Stimulated activated CD4-positive, alpha-beta T cell treated with anti-CD3 and anti-CD28 coated beads, Interleukin-12 subunit alpha, Interleukin-12 subunit beta, amount 100 ng/mL, for 4 hours (primary cell): ENCODE data around the gene DHRS9.
"Not testable (repeated sequence)": the region's sequence is repeated elsewhere in the genome, so short reads cannot be mapped to it uniquely, and the experiment has no call there.

Source experiments
- DNase-seq: peaks from one replicate; pipeline ENCODE4 v3.0.0-alpha.2; 2020

DHRS9 gene

DNA sequence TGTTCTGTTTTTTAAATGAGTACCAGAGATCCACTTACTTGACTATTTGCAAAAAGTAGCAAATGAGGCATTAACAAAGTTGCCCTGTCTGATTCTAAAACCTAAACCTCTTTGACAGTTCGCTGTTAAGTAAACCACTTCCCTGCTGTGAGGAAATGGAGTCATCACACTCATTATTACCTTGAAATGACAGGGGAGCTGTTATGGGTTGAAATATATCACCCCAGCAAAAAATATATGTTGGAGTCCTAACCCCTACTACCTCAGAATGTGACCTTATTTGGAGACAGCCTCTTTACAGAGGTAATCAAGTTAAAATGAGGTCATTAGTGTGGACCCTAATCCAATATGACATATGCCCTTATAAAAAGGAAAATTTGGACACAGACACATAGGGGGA lies 36.1 kb downstream of the DHRS9 start:
- no peak for DNase-seq

- no peak for DNase-seq
These were observed 36.8 kb downstream of the DHRS9 start for GRCh38 chr2:169106134-169106533.

- DNase-seq, result no peak
These were observed 37.5 kb downstream of the DHRS9 start for GRCh38 chr2:169106563-169107545.

- no peak for DNase-seq
These were observed 38.3 kb downstream of the DHRS9 start for GRCh38 chr2:169107645-169108044.

DNA sequence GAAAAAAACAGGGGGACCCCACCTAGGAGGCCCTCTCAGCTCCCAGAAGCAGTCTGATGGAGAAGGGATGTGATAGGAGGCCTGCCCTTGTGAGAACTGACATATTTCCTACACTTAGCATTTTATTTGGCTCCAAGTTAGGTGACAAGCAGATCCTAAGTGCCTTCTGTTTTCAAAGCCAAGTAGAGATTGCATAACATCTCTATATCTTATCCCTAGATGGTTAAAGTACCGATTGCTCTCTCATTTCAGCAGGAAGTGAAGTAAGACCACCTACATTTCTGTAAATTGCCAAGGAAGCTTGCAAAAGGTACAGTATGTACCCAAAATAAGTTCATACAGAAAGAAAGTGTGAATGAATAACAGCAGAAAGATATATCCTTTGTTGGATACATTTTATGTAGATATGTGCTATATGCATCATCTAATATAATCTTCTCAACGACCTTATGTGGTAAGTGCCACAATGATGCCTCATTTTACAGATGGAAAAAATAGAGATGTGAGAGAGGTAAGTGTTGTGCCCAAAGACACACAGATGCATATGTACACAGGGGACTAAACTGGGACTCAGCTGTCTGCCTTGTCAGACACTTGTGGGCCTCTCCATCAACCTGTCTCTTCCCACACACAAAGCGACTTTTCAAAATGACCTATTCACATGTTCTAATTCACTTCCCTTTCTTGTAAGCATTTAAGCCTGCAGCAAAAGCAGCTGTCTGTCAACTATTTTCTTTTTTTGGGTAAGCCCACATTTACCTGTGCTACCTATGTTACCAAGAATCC lies 38.9 kb downstream of the DHRS9 start:
- DNase-seq, result no peak

- DNase-seq, result peak; percentile 62
These were observed 40.4 kb downstream of the DHRS9 start for GRCh38 chr2:169109502-169110409.

- no peak for DNase-seq
These were observed 41.1 kb downstream of the DHRS9 start for GRCh38 chr2:169110419-169110818.

DNA sequence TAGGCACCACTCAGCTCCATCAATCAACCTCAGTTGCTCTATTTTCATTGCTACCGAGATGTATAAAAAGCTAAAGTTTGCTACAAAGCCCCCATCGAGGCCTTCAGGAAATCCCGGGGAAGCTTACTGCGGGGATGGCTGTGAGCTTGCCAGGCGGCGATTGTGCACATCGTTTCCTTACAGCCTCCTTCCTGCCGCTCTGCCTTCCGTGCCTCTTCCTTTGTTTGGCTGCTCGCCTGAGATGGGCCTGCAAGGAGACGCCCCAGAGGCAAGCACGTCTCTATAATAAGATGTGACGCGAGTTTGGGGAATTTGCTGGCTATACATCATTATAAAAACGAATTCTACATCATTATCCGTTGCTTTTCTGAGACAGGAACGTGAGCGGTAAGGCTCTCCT lies 41.6 kb downstream of the DHRS9 start:
- no peak for DNase-seq

DNA sequence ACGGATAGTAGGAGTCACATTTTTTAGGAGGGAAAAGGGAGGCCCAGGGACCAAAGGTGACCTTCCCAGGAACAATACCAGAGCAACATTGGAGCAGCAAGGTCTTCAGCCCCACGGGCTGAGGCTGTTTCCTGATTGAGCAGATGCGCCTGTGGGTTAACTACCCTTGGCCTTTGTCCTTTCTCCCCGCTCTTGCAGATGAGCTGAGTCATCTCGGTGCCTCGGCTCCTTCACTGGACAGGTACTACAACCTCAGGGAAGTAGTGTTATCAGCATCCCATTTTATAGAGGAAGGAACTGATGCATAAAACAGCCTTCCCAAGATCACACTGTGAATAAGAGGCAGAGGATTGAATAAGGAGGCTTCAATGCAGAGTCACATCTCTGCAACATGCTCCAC lies 43.5 kb downstream of the DHRS9 start:
- no peak for DNase-seq

- DNase-seq, result no peak
These were observed 44.7 kb downstream of the DHRS9 start for GRCh38 chr2:169114056-169114455.

DNA sequence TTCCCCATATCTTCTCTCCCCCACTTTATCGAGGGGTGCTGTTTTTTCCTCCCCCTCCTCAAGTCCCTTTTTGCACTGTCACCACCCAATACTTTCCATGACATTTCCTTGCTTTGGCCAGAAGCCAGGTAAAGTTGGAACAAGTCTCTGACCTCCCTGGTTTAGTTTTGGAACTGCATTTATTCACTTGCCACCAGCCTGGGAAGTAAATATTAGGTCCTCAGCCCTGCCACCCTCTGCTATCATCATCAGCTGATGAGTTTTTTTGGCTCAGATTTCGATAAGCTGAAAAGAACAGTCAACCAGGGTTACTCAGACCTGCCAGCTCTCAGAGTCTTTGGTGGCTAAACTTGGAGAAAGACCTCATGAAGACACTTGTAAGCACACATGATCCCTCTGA lies 47.0 kb downstream of the DHRS9 start:
- DNase-seq, result no peak

DNA sequence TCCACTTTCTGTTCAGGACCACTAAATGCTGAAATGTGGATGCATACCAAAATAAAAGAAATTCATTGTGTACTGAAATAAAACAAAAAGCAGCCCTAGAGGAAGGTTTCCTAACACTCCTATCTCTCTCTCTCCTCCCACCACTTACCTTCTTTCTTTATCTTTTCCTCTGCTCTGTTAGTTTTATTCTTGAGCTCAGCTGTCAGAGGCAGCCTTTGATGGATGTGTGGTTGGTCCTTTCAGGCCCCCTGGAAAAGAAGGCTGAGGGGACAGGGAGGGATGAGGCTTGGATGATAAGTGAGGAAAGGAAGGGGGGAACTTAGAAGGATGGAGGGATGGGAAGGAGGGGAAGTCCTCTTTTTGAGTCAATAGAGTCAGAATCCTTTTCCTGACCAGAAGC lies 47.6 kb downstream of the DHRS9 start:
- DNase-seq, result no peak

- no peak for DNase-seq
These were observed 48.7 kb downstream of the DHRS9 start for GRCh38 chr2:169118060-169118459.

DNA sequence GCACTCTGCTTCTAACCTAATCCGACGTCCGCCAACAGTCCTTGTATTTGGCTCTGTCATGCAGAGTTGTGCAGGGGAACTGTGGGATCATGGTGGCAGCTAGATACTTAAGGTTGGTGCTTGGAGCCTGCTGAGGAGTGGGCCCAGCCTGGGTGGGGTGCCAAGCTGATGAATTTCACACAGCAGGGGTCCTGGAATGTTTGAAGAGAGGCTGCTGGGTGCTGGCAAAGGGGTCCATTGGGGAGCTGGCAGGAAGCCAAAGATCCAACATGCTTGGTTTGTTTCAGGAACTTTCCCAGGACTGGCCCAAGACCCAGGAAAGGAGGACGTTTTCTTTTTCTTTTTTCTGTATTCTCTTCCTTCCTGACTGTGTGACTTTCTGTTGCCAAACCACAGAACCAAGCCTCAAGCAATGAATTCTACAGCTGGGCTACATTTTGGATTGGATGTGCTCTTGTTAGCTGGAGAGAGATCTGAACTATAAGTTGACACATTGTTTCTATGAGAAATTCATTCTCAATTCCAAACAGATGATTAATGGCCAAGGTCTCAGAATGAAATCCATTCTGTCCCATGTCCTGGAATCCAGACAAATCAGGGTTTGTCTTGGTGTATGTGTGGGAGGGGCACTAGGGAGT lies 49.9 kb downstream of the DHRS9 start:
- no peak for DNase-seq

DNA sequence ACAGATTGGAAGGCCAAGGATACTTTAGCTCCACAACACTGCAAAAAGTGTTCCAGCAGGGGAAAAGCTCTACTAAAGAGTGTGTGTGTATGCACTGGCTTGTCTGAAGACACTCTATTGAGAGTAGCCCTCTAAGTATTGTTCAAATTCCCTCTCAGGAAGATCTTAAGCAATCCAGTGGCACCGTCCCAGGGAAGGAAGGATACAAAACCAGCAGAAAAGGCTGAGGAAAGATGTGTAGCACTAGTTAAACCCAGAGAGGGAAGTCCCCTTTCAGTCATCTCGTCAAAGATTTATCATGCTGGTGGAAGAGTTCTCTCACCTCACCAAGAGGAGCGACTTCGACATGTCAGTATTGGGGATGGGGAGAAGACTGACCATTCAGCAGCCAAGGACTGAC lies 50.5 kb downstream of the DHRS9 start:
- no peak for DNase-seq

DNA sequence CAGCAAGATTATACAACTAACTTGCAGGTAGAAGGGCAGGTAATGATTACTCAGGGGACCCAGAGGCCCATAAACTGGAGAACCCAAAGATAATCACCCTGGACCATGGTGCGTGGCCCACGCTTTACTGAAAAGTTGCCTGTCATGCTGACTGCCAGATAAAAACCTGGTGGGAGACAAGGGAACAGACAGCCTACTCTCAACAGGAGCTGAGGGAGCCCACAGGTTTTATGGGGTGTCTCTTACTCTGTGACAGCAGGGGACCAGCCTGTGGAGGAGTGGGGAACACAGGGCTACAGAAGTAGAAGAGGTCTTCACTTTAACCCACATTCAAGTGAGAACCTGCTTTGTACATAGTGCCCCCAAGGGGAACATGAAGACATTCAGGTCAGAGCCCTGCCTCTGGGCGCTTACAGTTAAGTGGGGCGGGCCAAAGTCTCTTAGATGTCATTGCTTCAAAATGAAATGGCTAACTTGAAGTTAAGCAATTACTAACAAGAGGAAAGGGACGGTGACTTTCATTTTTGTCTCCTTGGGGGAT lies 60.4 kb downstream of the DHRS9 start:
- DNase-seq, result no peak

DNA sequence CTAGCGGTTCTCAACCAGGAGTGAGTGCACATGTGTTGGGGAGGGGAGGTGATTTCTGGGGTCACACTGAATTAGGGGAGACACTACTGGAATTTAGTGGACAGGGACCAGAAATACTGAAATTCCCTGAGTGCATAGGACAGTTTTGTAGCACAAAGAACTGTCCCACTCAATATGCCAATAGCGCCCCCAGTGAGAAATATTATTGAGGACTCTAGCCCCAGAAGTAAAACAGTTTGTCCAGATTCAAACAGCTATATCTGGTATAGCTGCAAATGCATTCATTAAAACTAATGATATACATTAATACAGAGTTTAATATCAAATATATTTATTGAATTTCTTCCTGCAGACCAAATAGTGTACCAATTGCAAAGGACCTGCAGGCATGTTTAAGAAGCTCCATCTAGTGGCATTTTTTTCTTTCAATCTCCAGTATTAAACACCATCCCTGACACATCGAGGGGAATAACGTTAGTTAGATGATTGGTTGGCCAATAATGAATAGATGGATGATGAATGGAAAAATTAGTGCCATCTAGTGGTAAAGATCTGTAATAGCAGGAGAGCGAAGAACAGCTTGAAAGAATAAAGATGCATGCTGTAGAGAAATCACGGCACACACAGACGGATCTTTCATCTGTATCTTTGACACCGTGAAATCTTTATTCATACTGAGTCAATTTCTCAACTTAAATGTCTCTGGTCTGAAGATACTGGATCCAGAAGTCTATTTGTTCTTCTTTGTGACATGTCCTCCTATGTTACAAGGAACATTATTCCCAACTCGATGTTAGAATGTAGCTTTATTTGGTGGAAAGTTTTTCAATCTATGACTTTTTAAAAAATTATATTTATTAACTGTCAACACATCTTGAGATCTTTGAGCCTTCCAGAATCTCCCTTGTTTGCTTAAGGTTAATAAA lies 62.5 kb downstream of the DHRS9 start:
- DNase-seq, result no peak

DNA sequence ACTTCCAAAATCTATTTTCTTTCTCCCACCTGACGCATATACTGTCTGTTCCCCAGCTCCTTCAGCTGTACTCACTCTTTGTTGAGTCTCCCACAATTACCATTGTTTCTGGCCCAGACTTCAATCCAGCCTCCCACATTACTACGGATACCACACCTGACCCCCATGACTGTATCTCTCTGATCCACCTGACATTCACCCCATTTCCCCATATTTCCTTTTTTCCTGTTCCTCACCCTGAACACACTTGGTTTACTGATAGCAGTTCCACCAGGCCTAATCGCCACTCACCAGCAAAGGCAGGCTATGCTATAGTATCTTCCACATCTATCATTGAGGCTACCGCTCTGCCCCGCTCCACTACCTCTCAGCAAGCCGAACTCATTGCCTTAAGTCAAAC lies 64.9 kb downstream of the DHRS9 start:
- DNase-seq, result not testable (repeated sequence)

GRCh38 chr2:169136428-169136827 lies 67.1 kb downstream of the DHRS9 start:
- DNase-seq, result not testable (repeated sequence)

DNA sequence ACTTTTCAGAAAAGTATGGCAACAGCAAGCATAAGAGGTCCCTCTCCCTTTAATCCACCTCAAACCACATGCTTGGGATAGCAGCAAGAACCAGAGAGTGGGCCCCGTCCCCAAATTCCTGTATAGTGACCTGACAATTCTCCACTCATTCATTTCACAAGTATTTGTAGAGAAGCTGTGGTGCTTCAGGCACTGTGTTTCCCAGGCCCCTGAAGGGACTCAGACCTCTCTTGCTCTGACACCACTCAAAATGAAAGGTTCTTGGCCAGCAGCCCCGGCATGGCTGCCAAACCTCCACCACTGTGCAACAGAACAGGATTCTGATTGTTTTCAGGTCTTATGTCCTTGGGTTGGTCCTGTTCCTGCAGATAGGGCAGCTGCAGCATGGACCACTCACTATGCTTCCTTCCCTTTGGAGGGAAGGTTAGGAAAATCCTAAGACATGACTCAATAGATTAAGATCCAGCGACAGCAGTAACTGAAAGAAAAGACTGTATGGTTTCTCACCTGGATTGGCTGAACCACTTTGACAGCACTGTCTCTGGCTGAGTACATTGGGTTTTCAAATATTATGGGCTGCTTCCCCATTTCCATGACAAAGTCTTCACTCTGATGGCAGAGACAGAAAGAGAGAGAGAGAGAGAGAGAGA lies 67.6 kb downstream of the DHRS9 start:
- DNase-seq, result no peak
